OCI-LY7 (cell line): ENCODE results near the gene MYH7. TPM values are rescaled to one million over a fixed set of nuclear protein-coding genes. Genes with fewer than 3 reads are reported as not detected.

Source experiments
- BruUV-seq: library from RNA; stranded (reverse); fragments of 400-500 nt; replicated peaks from 2 replicates; lab custom pipeline; 2021; lab: Mats Ljungman, UMichigan
- CTCF ChIA-PET: fragments of 300-600 bp; sonication (Branson Sonifier 250); formaldehyde crosslinking; loops from one replicate; lab custom pipeline; 2022; ENCODE audit warnings: antibody characterized with exemption; ENCODE audit not compliant: unreplicated experiment; lab: Charles Lee
- POLR2A ChIA-PET: fragments of 300-600 bp; sonication (Branson Sonifier 250); formaldehyde crosslinking; loops from one replicate; lab custom pipeline; 2022; ENCODE audit warnings: antibody characterized with exemption; lab: Charles Lee
- DNase-seq: peaks from one replicate; pipeline ENCODE4 v3.0.0-alpha.2; 2015; ENCODE audit warnings: low spot score
- H2AFZ ChIP-seq: fragments of 200-600 bp; sonication (generic), shearing (Covaris generic); 2 replicates; pipeline ENCODE4 v1.6.1; 2014; ENCODE audit warnings: mild to moderate bottlenecking, antibody characterized with exemption, low read length, moderate library complexity
- H3K27ac ChIP-seq: fragments of 200-600 bp; sonication (generic); 2 replicates; pipeline ENCODE4 v1.5.1; 2014; ENCODE audit warnings: mixed run types, low read depth, mild to moderate bottlenecking, moderate library complexity, low read length, inconsistent platforms; ENCODE audit not compliant: poor library complexity, severe bottlenecking
- H3K36me3 ChIP-seq: fragments of 200-600 bp; sonication (generic); 2 replicates; pipeline ENCODE4 v1.6.1; 2014; ENCODE audit warnings: mild to moderate bottlenecking, antibody characterized with exemption, low read length, moderate library complexity, mixed read lengths; ENCODE audit not compliant: insufficient read depth
- H3K4me1 ChIP-seq: fragments of 200-600 bp; sonication (generic); 2 replicates; pipeline ENCODE4 v1.5.1; 2014; ENCODE audit warnings: mild to moderate bottlenecking, low read length; ENCODE audit not compliant: insufficient read depth, poor library complexity, severe bottlenecking
- H3K4me2 ChIP-seq: fragments of 200-600 bp; sonication (generic); 2 replicates; pipeline ENCODE4 v1.6.1; 2014; ENCODE audit warnings: mild to moderate bottlenecking, low read length
- H3K4me3 ChIP-seq: fragments of 200-600 bp; sonication (generic); 2 replicates; pipeline ENCODE4 v1.5.1; 2014; ENCODE audit warnings: mild to moderate bottlenecking, low read depth, low read length; ENCODE audit not compliant: poor library complexity, severe bottlenecking
- H3K79me2 ChIP-seq: fragments of 200-600 bp; sonication (generic); 2 replicates; pipeline ENCODE4 v1.6.1; 2016; ENCODE audit warnings: low read depth, mild to moderate bottlenecking, low read length, moderate library complexity, mixed read lengths; ENCODE audit not compliant: insufficient read depth
- H3K9me2 ChIP-seq: fragments of 200-600 bp; sonication (generic); 2 replicates; pipeline ENCODE4 v1.6.1; 2016; ENCODE audit warnings: mild to moderate bottlenecking, low read length, mixed read lengths; ENCODE audit not compliant: insufficient read depth
- H3K9me3 ChIP-seq: fragments of 200-600 bp; sonication (generic); 2 replicates; pipeline ENCODE4 v1.6.1; 2014; ENCODE audit warnings: mild to moderate bottlenecking, mixed run types, low read length, mixed read lengths
- H4K20me1 ChIP-seq: fragments of 200-600 bp; sonication (generic); 2 replicates; pipeline ENCODE4 v1.6.1; 2014; ENCODE audit warnings: mild to moderate bottlenecking, antibody characterized with exemption, low read length, moderate library complexity, mixed read lengths; ENCODE audit not compliant: insufficient read depth
- EZH2phosphoT487 ChIP-seq: fragments of 200-600 bp; sonication (generic); IDR thresholded peaks from 2 replicates; pipeline ENCODE4 v1.6.1; 2018; ENCODE audit warnings: low read depth, borderline replicate concordance, mild to moderate bottlenecking, mixed run types, antibody characterized with exemption, low read length, moderate library complexity, mixed read lengths
- intact Hi-C: fragments of 100-400 bp; cut with micrococcal nuclease; formaldehyde crosslinking; loops from one replicate; pipeline ENCODE4 v1.10.0; 2022; ENCODE audit not compliant: unreplicated experiment
- total RNA-seq, 2 experiments: library from RNA; depleted of rRNA in 1 of 2; stranded (reverse); fragments of >200 nt in 1 of 2; shearing (Covaris generic) in 1 of 2; gene quantifications; 2 replicates each; pipeline ENCODE4 v1.2.3, GENCODE V29; 2014 to 2022
- TF ChIP-seq, protein P1 (sequence below): fragments of 200-600 bp; sonication (generic); conservative IDR thresholded peaks from 2 replicates; pipeline ENCODE4 v1.5.1; 2014; ENCODE audit warnings: mild to moderate bottlenecking, antibody characterized with exemption, low read length, moderate library complexity, mixed read lengths

MYH7 gene
- total RNA-seq, 2 experiments from 2014 or later, result not detected

DNA sequence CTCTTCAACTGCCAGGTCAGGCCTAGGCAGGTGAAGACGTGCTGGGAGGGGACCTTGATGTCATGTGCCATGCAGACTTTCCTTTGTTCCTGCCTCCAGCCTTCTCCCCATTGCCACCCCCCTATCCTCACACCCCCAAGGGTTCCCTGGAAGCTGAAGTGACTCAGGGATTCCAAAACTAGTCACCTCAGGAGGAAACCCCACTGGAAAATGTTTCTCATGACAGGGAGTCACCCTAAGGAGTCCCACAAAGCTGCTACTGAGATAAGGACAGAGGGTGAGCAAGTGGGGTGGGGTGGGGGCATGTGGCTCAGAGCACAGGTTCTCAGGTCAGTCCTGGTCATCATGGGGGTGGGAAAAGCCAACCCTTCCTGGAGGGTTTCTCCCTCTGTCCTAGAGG lies 65.2 kb downstream of the MYH7 start:
- Histone ChIP-seq H3K4me2 (no peak overlapping the region), H4K20me1 (no peaks in the 10 kb centered on the region), H3K79me2 (no peaks in the 10 kb centered on the region), H3K27ac (no peak overlapping the region), H3K9me3 (no peaks in the 10 kb centered on the region), H3K4me1 (no peaks in the 10 kb centered on the region), H3K36me3 (no peaks in the 10 kb centered on the region), H3K4me3 (no peak overlapping the region), H3K9me2 (no peaks in the 10 kb centered on the region), H2AFZ (no peak overlapping the region)
- no TSS peak for BruUV-seq
- ChIA-PET CTCF (interaction anchor here (0.6 kb wide), 2 partner anchors 13 to 20 kb away, joined by 3 to 8 read pairs; no protein-coding TSS in a partner anchor), POLR2A (no interaction called here)
- DNase-seq, result no peak
- no peak for TF ChIP-seq EZH2phosphoT487
- TF ChIP-seq, protein P1, sequence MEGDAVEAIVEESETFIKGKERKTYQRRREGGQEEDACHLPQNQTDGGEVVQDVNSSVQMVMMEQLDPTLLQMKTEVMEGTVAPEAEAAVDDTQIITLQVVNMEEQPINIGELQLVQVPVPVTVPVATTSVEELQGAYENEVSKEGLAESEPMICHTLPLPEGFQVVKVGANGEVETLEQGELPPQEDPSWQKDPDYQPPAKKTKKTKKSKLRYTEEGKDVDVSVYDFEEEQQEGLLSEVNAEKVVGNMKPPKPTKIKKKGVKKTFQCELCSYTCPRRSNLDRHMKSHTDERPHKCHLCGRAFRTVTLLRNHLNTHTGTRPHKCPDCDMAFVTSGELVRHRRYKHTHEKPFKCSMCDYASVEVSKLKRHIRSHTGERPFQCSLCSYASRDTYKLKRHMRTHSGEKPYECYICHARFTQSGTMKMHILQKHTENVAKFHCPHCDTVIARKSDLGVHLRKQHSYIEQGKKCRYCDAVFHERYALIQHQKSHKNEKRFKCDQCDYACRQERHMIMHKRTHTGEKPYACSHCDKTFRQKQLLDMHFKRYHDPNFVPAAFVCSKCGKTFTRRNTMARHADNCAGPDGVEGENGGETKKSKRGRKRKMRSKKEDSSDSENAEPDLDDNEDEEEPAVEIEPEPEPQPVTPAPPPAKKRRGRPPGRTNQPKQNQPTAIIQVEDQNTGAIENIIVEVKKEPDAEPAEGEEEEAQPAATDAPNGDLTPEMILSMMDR, result no peak
- intact Hi-C loops, result no loop called here

DNA sequence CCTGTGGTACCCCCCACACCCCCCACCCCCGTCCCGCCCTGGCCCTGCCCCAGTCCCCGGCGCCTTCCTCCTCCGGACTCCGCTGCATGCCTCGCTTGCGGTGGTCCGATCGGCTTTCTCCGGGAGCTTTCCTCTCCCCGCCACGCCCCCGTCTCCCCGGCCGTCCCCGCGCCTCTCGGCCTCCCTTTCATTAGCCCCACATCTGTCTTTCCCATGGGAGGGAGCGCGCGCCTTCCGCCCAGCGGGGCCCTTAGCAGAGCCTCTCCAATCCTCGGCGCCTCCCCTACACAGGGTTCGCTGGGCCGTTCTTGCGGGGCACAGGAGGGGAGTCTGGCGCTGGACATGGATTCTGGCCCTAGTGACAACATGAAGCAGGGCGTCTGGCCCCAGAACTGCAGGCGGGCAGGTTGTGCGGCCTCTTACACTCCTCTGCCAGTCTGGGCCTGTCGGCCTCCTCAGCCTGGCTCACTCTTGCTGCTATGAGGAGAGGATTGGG lies 69.0 kb downstream of the MYH7 start:
- Histone ChIP-seq H3K27ac (no peak overlapping the region), H3K79me2 (no peaks in the 10 kb centered on the region), H3K36me3 (no peaks in the 10 kb centered on the region), H2AFZ (no peak overlapping the region), H3K4me3 (no peak overlapping the region), H3K4me2 (no peak overlapping the region), H4K20me1 (no peaks in the 10 kb centered on the region), H3K9me3 (no peaks in the 10 kb centered on the region), H3K4me1 (no peaks in the 10 kb centered on the region), H3K9me2 (no peaks in the 10 kb centered on the region)
- TF ChIP-seq EZH2phosphoT487, result no peak
- TF ChIP-seq, protein P1, result no peak
- BruUV-seq, result no TSS peak
- intact Hi-C loops, result no loop called here
- no peak for DNase-seq
- ChIA-PET CTCF (no interaction called here), POLR2A (no interaction called here)

DNA sequence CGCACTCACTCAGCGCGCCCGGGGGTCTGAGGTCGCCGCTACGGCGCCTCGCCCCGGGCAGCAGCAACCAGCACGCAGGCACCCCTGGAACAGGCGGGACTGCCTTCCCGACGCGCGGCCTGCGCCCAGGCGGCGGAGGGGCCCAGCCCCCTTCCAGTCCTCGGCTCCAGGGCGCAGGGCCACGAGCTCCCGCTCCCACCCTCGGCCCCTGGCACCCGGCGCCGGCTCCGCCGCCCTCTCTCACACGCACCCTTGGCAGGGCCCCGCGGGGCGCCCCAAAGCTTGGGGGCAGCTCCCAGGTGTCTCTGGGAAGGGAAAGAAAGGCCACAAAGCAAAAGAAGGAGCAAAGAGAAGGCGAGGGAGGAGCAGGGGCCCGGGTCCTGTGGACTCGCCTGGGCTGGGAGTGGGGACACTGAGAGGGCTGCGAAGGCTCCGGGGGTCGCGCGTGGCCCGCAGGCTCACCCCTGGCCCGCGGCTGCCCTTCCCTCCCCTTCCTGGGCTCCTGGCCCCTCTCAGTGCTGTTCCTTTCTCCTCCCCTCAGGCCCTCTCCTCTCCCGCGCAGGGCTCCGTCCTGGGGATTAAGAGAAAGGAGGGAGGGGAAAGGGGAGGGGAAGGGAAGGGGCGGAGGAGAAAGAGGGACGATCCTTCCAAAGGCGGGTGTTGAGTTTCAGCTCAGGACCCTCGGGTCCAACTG lies 69.6 kb downstream of the MYH7 start:
- Histone ChIP-seq H3K79me2 (no peaks in the 10 kb centered on the region), H3K9me3 (no peaks in the 10 kb centered on the region), H3K4me3 (no peak overlapping the region), H4K20me1 (no peaks in the 10 kb centered on the region), H3K9me2 (no peaks in the 10 kb centered on the region), H3K4me2 (no peak overlapping the region), H3K4me1 (no peaks in the 10 kb centered on the region), H2AFZ (no peak overlapping the region), H3K27ac (no peak overlapping the region), H3K36me3 (no peaks in the 10 kb centered on the region)
- ChIA-PET CTCF (no interaction called here), POLR2A (no interaction called here)
- intact Hi-C loops, result no loop called here
- no TSS peak for BruUV-seq
- DNase-seq, result no peak
- TF ChIP-seq EZH2phosphoT487, result no peak
- TF ChIP-seq, protein P1, result no peak
